ENCODE data around the gene GRAMD2A. TPM values are rescaled to one million over a fixed set of nuclear protein-coding genes. Genes with fewer than 3 reads are reported as not detected.

Gene GRAMD2A
- total and polyA plus RNA-seq, 2 experiments from 2014 or later: 0.70 to 2.8 TPM

- no peak for TF ChIP-seq REST (IDR thresholded peaks at IDR 0.05; ENCODE audit: unreplicated experiment)
- no peak for TF ChIP-seq EZH2 (IDR thresholded peaks at IDR 0.05; ENCODE audit: low read depth, unreplicated experiment)
- no peak for TF ChIP-seq NANOG (IDR thresholded peaks at IDR 0.05; ENCODE audit: borderline replicate concordance)
- TF ChIP-seq STAT1 (IDR thresholded peaks at IDR 0.05; ENCODE audit: unreplicated experiment): no peak
- no peak for TF ChIP-seq EZH2phosphoT487 (IDR thresholded peaks at IDR 0.05; ENCODE audit: unreplicated experiment)
- TF ChIP-seq ZNF331 (CRISPR knock-in tag; IDR thresholded peaks at IDR 0.05; ENCODE audit: low read depth): no peak
- TF ChIP-seq ETS1 (IDR thresholded peaks at IDR 0.05): no peak
- TF ChIP-seq CREB1 (CRISPR knock-in tag; IDR thresholded peaks at IDR 0.05; ENCODE audit: low read depth): no peak
- no peak for TF ChIP-seq ZNF114 (CRISPR knock-in tag; IDR thresholded peaks at IDR 0.05)
- TF ChIP-seq JUNB (IDR thresholded peaks at IDR 0.05; ENCODE audit: unreplicated experiment): no peak
Measured at GRCh38 chr15:72222393-72222792, 24.8 kb upstream of the GRAMD2A start (continued).

- H3K36me3 Mint-ChIP-seq (ENCODE audit: low read depth): peaks cover 80% of the 10 kb centered on the region
- Histone ChIP-seq H3K9me2 (ENCODE audit: insufficient read depth) (no peaks in the 10 kb centered on the region), H2AFZ (no peak overlapping the region), H3K27ac (ENCODE audit: low read depth) (no peak overlapping the region), H3F3A (replicated peaks; ENCODE audit: low read depth) (peaks cover 21% of the 10 kb centered on the region), H3K36me3 (ENCODE audit: insufficient read depth) (peaks cover 70% of the 10 kb centered on the region), H3K4me2 (no peak overlapping the region), H3K4me1 (ENCODE audit: insufficient read depth) (peaks cover 19% of the 10 kb centered on the region), H3K4me3 (no peak overlapping the region), H3K79me2 (replicated peaks; ENCODE audit: insufficient read depth) (peaks cover 95% of the 10 kb centered on the region), H3K27me3 (ENCODE audit: insufficient read depth) (no peaks in the 10 kb centered on the region), H4K20me1 (replicated peaks; ENCODE audit: insufficient read depth) (peaks cover 91% of the 10 kb centered on the region)
- H3K27me3 Mint-ChIP-seq (ENCODE audit: insufficient read depth, low read depth, poor library complexity): peaks cover 5% of the 10 kb centered on the region
- ATAC-seq: peak; percentile 71
- H3K4me3 Mint-ChIP-seq: no peak overlapping the region
- H3K9me3 Mint-ChIP-seq: no peaks in the 10 kb centered on the region
- peaks cover 37% of the 10 kb centered on the region for H3K4me1 Mint-ChIP-seq
- H3K27ac Mint-ChIP-seq: no peak overlapping the region
- peak; percentile 48 for DNase-seq (ENCODE audit: low spot score)
- no peak for TF ChIP-seq REST (IDR thresholded peaks at IDR 0.05; ENCODE audit: unreplicated experiment)
- TF ChIP-seq EZH2 (IDR thresholded peaks at IDR 0.05; ENCODE audit: low read depth, unreplicated experiment): no peak
- TF ChIP-seq NANOG (IDR thresholded peaks at IDR 0.05; ENCODE audit: borderline replicate concordance): no peak
- TF ChIP-seq ZNF462 (CRISPR knock-in tag; IDR thresholded peaks at IDR 0.05): no peak
- TF ChIP-seq JUNB (IDR thresholded peaks at IDR 0.05; ENCODE audit: unreplicated experiment): no peak
- no peak for TF ChIP-seq ZNF331 (CRISPR knock-in tag; IDR thresholded peaks at IDR 0.05; ENCODE audit: low read depth)
Measured at GRCh38 chr15:72220687-72221086, 23.1 kb upstream of the GRAMD2A start.

Data from GM23338 (cell line).